ENCODE measurements around the gene ZNF83. TPM values are rescaled to one million over a fixed set of nuclear protein-coding genes. Genes with fewer than 3 reads are reported as not detected.

ZNF83 gene
- 23.9 and 39.9 TPM in 2 replicates for total RNA-seq

GRCh38 chr19:52637718-52638585, at the start of gene ZNF83:
TSS of gene ZNF83 (minus strand) at chr19:52638355.

DNA sequence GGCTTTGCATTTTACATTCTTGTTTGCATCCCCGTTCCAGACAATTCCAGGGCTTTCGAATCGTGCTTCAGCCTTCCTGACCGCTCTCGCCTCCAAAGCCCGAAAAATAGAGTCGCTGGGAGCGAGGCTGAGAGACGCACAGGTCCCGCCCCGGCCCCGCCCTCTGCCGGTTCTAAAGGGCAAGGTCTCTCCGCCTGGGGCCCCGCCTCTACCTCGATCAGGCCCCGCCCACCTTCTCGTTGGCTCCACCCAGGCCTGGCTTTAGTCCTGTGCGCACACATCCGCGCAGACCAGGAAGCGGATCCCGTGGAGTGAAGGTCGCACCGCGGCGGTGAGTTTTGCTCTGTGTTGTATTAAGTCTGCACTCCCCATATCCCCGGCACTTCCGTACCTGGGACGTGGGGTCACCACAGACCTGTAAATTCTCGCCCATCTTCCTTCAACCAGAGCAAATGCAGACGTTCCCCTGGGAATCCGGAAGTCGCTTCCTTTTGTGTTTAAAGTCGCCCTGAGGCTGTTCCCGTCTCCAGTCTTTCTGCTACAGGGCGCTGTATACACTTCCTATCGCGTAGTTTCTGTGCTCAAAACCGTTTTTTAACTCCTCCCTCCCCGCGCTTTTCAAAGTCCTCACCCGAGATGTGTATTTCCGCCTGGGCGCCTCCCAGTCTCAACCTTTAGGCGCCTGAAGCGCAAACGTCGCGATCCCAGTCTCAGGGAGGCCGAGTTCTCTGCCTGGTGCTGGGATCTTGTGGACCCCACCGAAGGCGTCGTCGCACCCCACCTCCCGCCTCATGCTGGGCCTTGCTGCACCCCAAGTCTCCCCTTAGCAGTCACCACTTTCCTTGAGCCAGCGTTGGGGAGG, 67.9 kb downstream of the ZNF83 start, which contains the start of gene ZNF701:
Gene ZNF701, plus strand, starts transcription at position 288 of the 862 bp plus-strand sequence. CDS start 3,861 bp downstream, outside the sequence.

Small RNA genes lying within 50 kb of the gene (small RNA-seq; reads per million reads assigned to genes)
- gene RPL39P34 (ENCODE audit: low replicate concordance) = not detected

Other genes with a start within 250 kb of the ZNF83 start
- 14.3 and 29.3 TPM in 2 replicates for gene ZNF528, start 240.5 kb downstream of the ZNF83 start, total RNA-seq
- 0.44 and 0.57 TPM in 2 replicates for gene ZNF534, start 209.2 kb downstream of the ZNF83 start, total RNA-seq
- gene ZNF578, start 184.8 kb downstream of the ZNF83 start, total RNA-seq = 3.6 and 4.2 TPM in 2 replicates
- gene ZNF808, start 110.7 kb downstream of the ZNF83 start, total RNA-seq = 12.9 and 20.6 TPM in 2 replicates
- gene ZNF701, start 68.1 kb downstream of the ZNF83 start, total RNA-seq = 9.2 and 14.3 TPM in 2 replicates
- gene ZNF611, start 96.7 kb upstream of the ZNF83 start, total RNA-seq = 7.4 and 16.2 TPM in 2 replicates
- 6.1 and 7.0 TPM in 2 replicates for gene ZNF600, start 148.4 kb upstream of the ZNF83 start, total RNA-seq
- gene ZNF28, start 183.3 kb upstream of the ZNF83 start, total RNA-seq = 11.2 and 13.7 TPM in 2 replicates
- 22.2 and 26.0 TPM in 2 replicates for gene ZNF468, start 219.3 kb upstream of the ZNF83 start, total RNA-seq

Measured in placental pericyte (primary cell).